Naive thymus-derived CD4-positive, alpha-beta T cell (primary cell): Measurements from ENCODE around the gene RBMS1. TPM values are rescaled to one million over a fixed set of nuclear protein-coding genes. Genes with fewer than 3 reads are reported as not detected.

Experiments
- ATAC-seq: fragments of 150-1000 bp; cut with Tn5 transposase; 2 replicates; pipeline ENCODE4 v1.10.0; 2021; ENCODE audit warnings: mild to moderate bottlenecking, moderate library complexity
- CTCF ChIA-PET: fragments of 350-600 bp; sonication (Branson Sonifier 250); formaldehyde crosslinking; loops from one replicate; lab custom pipeline; 2021; ENCODE audit warnings: antibody characterized with exemption; lab: Charles Lee
- POLR2A ChIA-PET: fragments of 350-600 bp; sonication (Branson Sonifier 250); formaldehyde crosslinking; loops from one replicate; lab custom pipeline; 2021; ENCODE audit warnings: antibody characterized with exemption, inconsistent platforms; lab: Charles Lee
- DNase-seq, 9 donors: peaks; one replicate each; pipeline versions ENCODE4 v3.0.0 to v3.0.0-alpha.2; 2020 to 2022; ENCODE audit warnings: mixed read lengths in 1 of 9
- H3K27ac ChIP-seq: one replicate; pipeline ENCODE4 v1.7.0; 2013; ENCODE audit warnings: mild to moderate bottlenecking, low read depth, low read length, moderate library complexity
- H3K27me3 ChIP-seq, 2 donors: one replicate each; pipeline ENCODE4 v1.7.0; 2013; ENCODE audit warnings: low read length in 2 of 2, mild to moderate bottlenecking in 2 of 2, moderate library complexity in 2 of 2; ENCODE audit not compliant: control insufficient read depth in 2 of 2, insufficient read depth in 2 of 2
- H3K36me3 ChIP-seq, 3 experiments: 1 replicate in 2 of 3; 2 replicates in 1 of 3; pipeline ENCODE4 v1.7.0; 2013; ENCODE audit warnings: low read length in 3 of 3, mild to moderate bottlenecking in 3 of 3, moderate library complexity in 1 of 3; ENCODE audit not compliant: insufficient read depth in 3 of 3, control insufficient read depth in 2 of 3
- H3K4me1 ChIP-seq, 2 donors: one replicate each; pipeline ENCODE4 v1.7.0; 2013; ENCODE audit warnings: low read length in 2 of 2, mild to moderate bottlenecking in 2 of 2, moderate library complexity in 1 of 2; ENCODE audit not compliant: control insufficient read depth in 2 of 2, insufficient read depth in 2 of 2
- H3K4me3 ChIP-seq: 2 replicates; pipeline ENCODE4 v1.7.0; 2013; ENCODE audit warnings: mild to moderate bottlenecking, low read length
- H3K9me3 ChIP-seq, 3 experiments: 1 replicate in 2 of 3; 2 replicates in 1 of 3; pipeline ENCODE4 v1.7.0; 2013; ENCODE audit warnings: low read length in 3 of 3; ENCODE audit not compliant: control insufficient read depth in 2 of 3
- H3K27ac Mint-ChIP-seq, 9 donors: one replicate each; pipeline ENCODE4 v1.8.0; 2020 to 2022; ENCODE audit warnings: mixed read lengths in 9 of 9, mild to moderate bottlenecking in 8 of 9, moderate library complexity in 5 of 9, inconsistent platforms in 2 of 9
- H3K27me3 Mint-ChIP-seq, 5 donors: one replicate each; pipeline ENCODE4 v1.8.0; 2021 to 2022; ENCODE audit warnings: mixed read lengths in 5 of 5, mild to moderate bottlenecking in 1 of 5
- H3K36me3 Mint-ChIP-seq, 5 donors: one replicate each; pipeline ENCODE4 v1.8.0; 2020 to 2022; ENCODE audit warnings: mixed read lengths in 5 of 5, mild to moderate bottlenecking in 3 of 5, inconsistent platforms in 1 of 5
- H3K4me1 Mint-ChIP-seq, 7 donors: one replicate each; pipeline ENCODE4 v1.8.0; 2020 to 2022; ENCODE audit warnings: mixed read lengths in 7 of 7, mild to moderate bottlenecking in 3 of 7, inconsistent platforms in 1 of 7
- H3K4me3 Mint-ChIP-seq, 10 donors: one replicate each; pipeline ENCODE4 v1.8.0; 2020 to 2022; ENCODE audit warnings: mild to moderate bottlenecking in 10 of 10, mixed read lengths in 10 of 10, moderate library complexity in 6 of 10, inconsistent platforms in 2 of 10
- H3K9me3 Mint-ChIP-seq, 11 donors: one replicate each; pipeline ENCODE4 v1.8.0; 2020 to 2022; ENCODE audit warnings: mixed read lengths in 11 of 11, mild to moderate bottlenecking in 4 of 11, inconsistent platforms in 1 of 11, moderate library complexity in 1 of 11
- intact Hi-C, 2 donors: fragments of 100-400 bp; cut with micrococcal nuclease; formaldehyde crosslinking; loops; one replicate each; pipeline ENCODE4 v1.15.1; 2023
- polyA plus RNA-seq, 2 donors: library from polyadenylated mRNA; unstranded; fragments of 300-500 nt; fragmentation: Illumina TruSeq; gene quantifications; one replicate each; pipeline ENCODE4 v1.2.3, GENCODE V29; 2021
- total RNA-seq, 6 experiments: library from RNA in 5 of 6; stranded (reverse) in 5 of 6; gene quantifications; 1 replicate in 5 of 6; 2 replicates in 1 of 6; pipeline ENCODE4 v1.2.3 and lab custom pipeline; 2021 to 2026

The RBMS1 gene
- total and polyA plus RNA-seq, 7 experiments from 2014 or later, result 74.4 to 137 (median 119) TPM

- Histone ChIP-seq H3K27ac (no peak overlapping the region), H3K4me3 (no peak overlapping the region), H3K27me3 (no peaks in the 10 kb centered on the region), H3K9me3 (no peaks in the 10 kb centered on the region), H3K36me3 (peaks cover 0 to 11% (median 3%) of the 10 kb centered on the region in 3 experiments), H3K4me1 (peaks cover 16 to 26% of the 10 kb centered on the region in 2 donors)
- H3K27ac Mint-ChIP-seq, result peak overlapping the region in 5 of 9 donors; percentile 0 to 58 (median 16)
- CTCF ChIA-PET, result no interaction called here
- peaks cover 11 to 41% (median 24%) of the 10 kb centered on the region in 5 donors for H3K36me3 Mint-ChIP-seq
- no peak for ATAC-seq
- H3K9me3 Mint-ChIP-seq, result no peaks in the 10 kb centered on the region
- no peak for DNase-seq
- intact Hi-C loops, result loop anchor here in 1 of 2 donors (2.0 kb wide), 1 partner anchor 17 kb away; no protein-coding TSS in a partner anchor
- H3K4me1 Mint-ChIP-seq, result peaks cover 33 to 93% (median 79%) of the 10 kb centered on the region in 7 donors
- H3K27me3 Mint-ChIP-seq, result no peaks in the 10 kb centered on the region
- POLR2A ChIA-PET, result interaction anchor here (0.6 kb wide), 1 partner anchor 28 kb away, joined by 3 read pairs; no protein-coding TSS in a partner anchor
- no peak overlapping the region for H3K4me3 Mint-ChIP-seq
Observed at GRCh38 chr2:160365716-160366367, 127.8 kb downstream of the RBMS1 start.

- intact Hi-C loops, result no loop called here
- peaks cover 0 to 11% (median 3%) of the 10 kb centered on the region in 3 experiments for H3K36me3 ChIP-seq
- ATAC-seq (no peak), DNase-seq (no peak)
- CTCF ChIA-PET, result no interaction called here
- no peaks in the 10 kb centered on the region for H3K27me3 ChIP-seq
- peaks cover 9 to 26% of the 10 kb centered on the region in 2 donors for H3K4me1 ChIP-seq
- H3K9me3 ChIP-seq, result no peaks in the 10 kb centered on the region
- no peak overlapping the region for H3K27ac ChIP-seq
- POLR2A ChIA-PET, result no interaction called here
- no peaks in the 10 kb centered on the region for H3K9me3 Mint-ChIP-seq
- H3K27ac Mint-ChIP-seq, result peak overlapping the region in 7 of 9 donors; percentile 2 to 78 (median 16)
- peaks cover 34 to 93% (median 78%) of the 10 kb centered on the region in 7 donors for H3K4me1 Mint-ChIP-seq
- peaks cover 11 to 47% (median 24%) of the 10 kb centered on the region in 5 donors for H3K36me3 Mint-ChIP-seq
- H3K27me3 Mint-ChIP-seq, result no peaks in the 10 kb centered on the region
- H3K4me3 Mint-ChIP-seq, result peak overlapping the region in 1 of 10 donors; percentile 3
- no peak overlapping the region for H3K4me3 ChIP-seq
Observed at GRCh38 chr2:160364364-160364763, 129.2 kb downstream of the RBMS1 start.

GRCh38 chr2:160363961-160364360 lies 129.6 kb downstream of the RBMS1 start:
- Histone ChIP-seq H3K36me3 (peaks cover 0 to 11% (median 3%) of the 10 kb centered on the region in 3 experiments), H3K27me3 (no peaks in the 10 kb centered on the region), H3K9me3 (no peaks in the 10 kb centered on the region), H3K27ac (no peak overlapping the region), H3K4me1 (peaks cover 8 to 22% of the 10 kb centered on the region in 2 donors), H3K4me3 (no peak overlapping the region)
- Mint-ChIP-seq H3K36me3 (peaks cover 11 to 47% (median 24%) of the 10 kb centered on the region in 5 donors), H3K4me3 (peak overlapping the region in 1 of 10 donors; percentile 20), H3K27ac (peak overlapping the region in 7 of 9 donors; percentile 3 to 81 (median 21)), H3K4me1 (peaks cover 31 to 91% (median 78%) of the 10 kb centered on the region in 7 donors), H3K9me3 (no peaks in the 10 kb centered on the region), H3K27me3 (no peaks in the 10 kb centered on the region)
- no peak for DNase-seq
- ATAC-seq, result no peak
- intact Hi-C loops, result no loop called here
- ChIA-PET POLR2A (no interaction called here), CTCF (interaction anchor here (0.9 kb wide), 1 partner anchor 10 kb away, joined by 3 read pairs; no protein-coding TSS in a partner anchor)

GRCh38 chr2:160363055-160363454 lies 130.6 kb downstream of the RBMS1 start:
- intact Hi-C loops, result no loop called here
- H3K27me3 ChIP-seq, result no peaks in the 10 kb centered on the region
- CTCF ChIA-PET, result interaction anchor here (0.9 kb wide), 1 partner anchor 9 kb away, joined by 3 read pairs; no protein-coding TSS in a partner anchor
- H3K9me3 ChIP-seq, result no peaks in the 10 kb centered on the region
- peaks cover 11 to 49% (median 26%) of the 10 kb centered on the region in 5 donors for H3K36me3 Mint-ChIP-seq
- peaks cover 0 to 2% (median 0%) of the 10 kb centered on the region in 11 donors for H3K9me3 Mint-ChIP-seq
- H3K27me3 Mint-ChIP-seq, result no peaks in the 10 kb centered on the region
- H3K36me3 ChIP-seq, result peaks cover 0 to 11% (median 3%) of the 10 kb centered on the region in 3 experiments
- POLR2A ChIA-PET, result interaction anchor here (0.7 kb wide), 1 partner anchor 44 kb away, joined by 3 read pairs; no protein-coding TSS in a partner anchor
- DNase-seq, result no peak
- peak overlapping the region in 1 of 10 donors; percentile 20 for H3K4me3 Mint-ChIP-seq
- no peak for ATAC-seq
- H3K4me3 ChIP-seq, result no peak overlapping the region
- H3K4me1 ChIP-seq, result peaks cover 5 to 15% of the 10 kb centered on the region in 2 donors
- peak overlapping the region in 8 of 9 donors; percentile 3 to 77 (median 40) for H3K27ac Mint-ChIP-seq
- no peak overlapping the region for H3K27ac ChIP-seq
- H3K4me1 Mint-ChIP-seq, result peaks cover 26 to 88% (median 73%) of the 10 kb centered on the region in 7 donors

- DNase-seq (no peak), ATAC-seq (no peak)
- H3K4me3 Mint-ChIP-seq, result peak overlapping the region in 1 of 10 donors; percentile 17
- peak overlapping the region in 1 of 9 donors; percentile 62 for H3K27ac Mint-ChIP-seq
- peaks cover 0 to 11% (median 3%) of the 10 kb centered on the region in 3 experiments for H3K36me3 ChIP-seq
- POLR2A ChIA-PET, result interaction anchor here (0.7 kb wide), 1 partner anchor 44 kb away, joined by 3 read pairs; no protein-coding TSS in a partner anchor
- H3K27ac ChIP-seq, result no peak overlapping the region
- peaks cover 0 to 10% of the 10 kb centered on the region in 2 donors for H3K4me1 ChIP-seq
- intact Hi-C loops, result no loop called here
- peaks cover 11 to 54% (median 31%) of the 10 kb centered on the region in 5 donors for H3K36me3 Mint-ChIP-seq
- H3K9me3 Mint-ChIP-seq, result peaks cover 0 to 3% (median 0%) of the 10 kb centered on the region in 11 donors
- no peaks in the 10 kb centered on the region for H3K27me3 ChIP-seq
- H3K9me3 ChIP-seq, result no peaks in the 10 kb centered on the region
- H3K4me3 ChIP-seq, result no peak overlapping the region
- no peaks in the 10 kb centered on the region for H3K27me3 Mint-ChIP-seq
- CTCF ChIA-PET, result no interaction called here
- peaks cover 24 to 88% (median 73%) of the 10 kb centered on the region in 7 donors for H3K4me1 Mint-ChIP-seq
Observed at GRCh38 chr2:160362541-160362940, 131.1 kb downstream of the RBMS1 start.

- no peaks in the 10 kb centered on the region for H3K27me3 Mint-ChIP-seq
- no peaks in the 10 kb centered on the region for H3K27me3 ChIP-seq
- H3K4me1 ChIP-seq, result peaks cover 0 to 9% of the 10 kb centered on the region in 2 donors
- peaks cover 0 to 11% (median 3%) of the 10 kb centered on the region in 3 experiments for H3K36me3 ChIP-seq
- no peak overlapping the region for H3K27ac ChIP-seq
- H3K4me3 ChIP-seq, result no peak overlapping the region
- ATAC-seq (no peak), DNase-seq (no peak)
- peaks cover 24 to 89% (median 73%) of the 10 kb centered on the region in 7 donors for H3K4me1 Mint-ChIP-seq
- H3K9me3 Mint-ChIP-seq, result peaks cover 0 to 6% (median under 1%) of the 10 kb centered on the region in 11 donors
- ChIA-PET POLR2A (no interaction called here), CTCF (no interaction called here)
- H3K27ac Mint-ChIP-seq, result peak overlapping the region in 2 of 9 donors; percentile 43 to 62
- intact Hi-C loops, result no loop called here
- peak overlapping the region in 1 of 10 donors; percentile 17 for H3K4me3 Mint-ChIP-seq
- H3K9me3 ChIP-seq, result no peaks in the 10 kb centered on the region
- peaks cover 11 to 59% (median 36%) of the 10 kb centered on the region in 5 donors for H3K36me3 Mint-ChIP-seq
Observed at GRCh38 chr2:160362018-160362417, 131.6 kb downstream of the RBMS1 start.
